ENCODE results near the gene EHBP1L1. TPM values are rescaled to one million over a fixed set of nuclear protein-coding genes. Genes with fewer than 3 reads are reported as not detected.

EHBP1L1 gene
- total RNA-seq = 37.3 and 97.9 TPM in 2 replicates

GRCh38 chr11:65575568-65576231, at the start of gene EHBP1L1:
Gene EHBP1L1, plus strand, starts transcription at chr11:65576053. Its CDS starts 250 bp downstream, at chr11:65576303.

GRCh38 chr11:65558002-65558929, 17.6 kb upstream of the EHBP1L1 start, which contains the start of gene LTBP3:
Gene LTBP3, minus strand, starts transcription at chr11:65558359. Its CDS starts 400 bp downstream, at chr11:65557959.

GRCh38 chr11:65569973-65570918, 5.6 kb upstream of the EHBP1L1 start, which contains the start of gene ZNRD2:
Gene ZNRD2, plus strand, starts transcription at chr11:65570477. Its CDS starts 15 bp downstream, at chr11:65570492.

GRCh38 chr11:65572356-65573051, 3.3 kb upstream of the EHBP1L1 start, which contains the start of gene FAM89B:
Gene FAM89B, plus strand, starts transcription at chr11:65572538. Its CDS starts 132 bp downstream, at chr11:65572670.

GRCh38 chr11:65595543-65596281, 19.9 kb downstream of the EHBP1L1 start, which contains the start of gene KCNK7:
Gene KCNK7, minus strand, starts transcription at chr11:65595800. Its CDS starts 28 bp downstream, at chr11:65595772.

GRCh38 chr11:65615229-65615949, 39.5 kb downstream of the EHBP1L1 start, which contains the start of gene PCNX3:
Gene PCNX3, plus strand, starts transcription at chr11:65615776. Its CDS starts 536 bp downstream, at chr11:65616312.

GRCh38 chr11:65637794-65638419, 62.1 kb downstream of the EHBP1L1 start, which contains the start of gene SIPA1:
Gene SIPA1, plus strand, starts transcription at chr11:65638101. Its CDS starts 2,821 bp downstream, at chr11:65640922.

Other genes starting within 250 kb of the EHBP1L1 start
- 32.4 and 36.6 TPM in 2 replicates for gene DPF2, start 242.2 kb upstream of the EHBP1L1 start, total RNA-seq
- 0.12 TPM in 1 of 2 replicates, not detected in the other for gene TIGD3, start 221.3 kb upstream of the EHBP1L1 start, total RNA-seq
- 2.1 and 3.5 TPM in 2 replicates for gene SLC25A45, start 193.4 kb upstream of the EHBP1L1 start, total RNA-seq
- gene FRMD8, start 189.4 kb upstream of the EHBP1L1 start, total RNA-seq = 28.1 and 50.2 TPM in 2 replicates
- gene NEAT1, start 153.3 kb upstream of the EHBP1L1 start, total RNA-seq = 34.4 and 45.6 TPM in 2 replicates
- gene MALAT1, start 77.0 kb upstream of the EHBP1L1 start, total RNA-seq = 1,267 and 1,769 TPM in 2 replicates
- 69.6 and 125 TPM in 2 replicates for gene SCYL1, start 51.0 kb upstream of the EHBP1L1 start, total RNA-seq
- gene LTBP3, start 17.7 kb upstream of the EHBP1L1 start, total RNA-seq = 165 and 206 TPM in 2 replicates
- gene ZNRD2, start 5.6 kb upstream of the EHBP1L1 start, total RNA-seq = 37.1 and 50.3 TPM in 2 replicates
- 63.5 and 65.5 TPM in 2 replicates for gene FAM89B, start 3.5 kb upstream of the EHBP1L1 start, total RNA-seq
- gene KCNK7, start 19.7 kb downstream of the EHBP1L1 start, total RNA-seq = 0.09 and 1.2 TPM in 2 replicates
- gene MAP3K11, start 38.2 kb downstream of the EHBP1L1 start, total RNA-seq = 28.9 and 30.2 TPM in 2 replicates
- gene PCNX3, start 39.7 kb downstream of the EHBP1L1 start, total RNA-seq = 29.4 and 35.4 TPM in 2 replicates
- 15.8 and 28.9 TPM in 2 replicates for gene SIPA1, start 62.0 kb downstream of the EHBP1L1 start, total RNA-seq
- gene RELA, start 86.9 kb downstream of the EHBP1L1 start, total RNA-seq = 36.7 and 42.9 TPM in 2 replicates
- gene KAT5, start 136.2 kb downstream of the EHBP1L1 start, total RNA-seq = 24.8 and 29.6 TPM in 2 replicates
- 52.8 and 80.4 TPM in 2 replicates for gene RNASEH2C, start 144.7 kb downstream of the EHBP1L1 start, total RNA-seq
- gene AP5B1, start 204.9 kb downstream of the EHBP1L1 start, total RNA-seq = 8.9 and 13.4 TPM in 2 replicates
- not detected in 2 replicates for gene OVOL1, start 211.0 kb downstream of the EHBP1L1 start, total RNA-seq